Ishikawa (cell line): Measurements from ENCODE around the gene CAMKK1.

Experiments used
- CEBPB ChIP-seq: IDR thresholded peaks from 2 replicates; pipeline ENCODE4 v1.6.1; 2012
- CREB1 ChIP-seq: IDR thresholded peaks from 2 replicates; pipeline ENCODE4 v1.6.1; 2012; ENCODE audit warnings: low read depth
- EGR1 ChIP-seq: IDR thresholded peaks from 2 replicates; pipeline ENCODE4 v1.6.1; 2012
- EP300 ChIP-seq: IDR thresholded peaks from 2 replicates; pipeline ENCODE4 v1.6.1; 2012; ENCODE audit warnings: borderline replicate concordance
- FOXM1 ChIP-seq: IDR thresholded peaks from 2 replicates; pipeline ENCODE4 v1.6.1; 2012; ENCODE audit warnings: low read depth, borderline replicate concordance
- MAX ChIP-seq: IDR thresholded peaks from 2 replicates; pipeline ENCODE4 v1.6.1; 2012
- NFIC ChIP-seq: IDR thresholded peaks from 2 replicates; pipeline ENCODE4 v1.6.1; 2012
- RAD21 ChIP-seq: IDR thresholded peaks from 2 replicates; pipeline ENCODE4 v1.6.1; 2012; ENCODE audit warnings: low read depth
- TAF1 ChIP-seq: IDR thresholded peaks from 2 replicates; pipeline ENCODE4 v1.6.1; 2012; ENCODE audit warnings: low read depth, mild to moderate bottlenecking
- TCF12 ChIP-seq: IDR thresholded peaks from 2 replicates; pipeline ENCODE4 v1.6.1; 2012; ENCODE audit warnings: low read depth
- TEAD4 ChIP-seq: IDR thresholded peaks from 2 replicates; pipeline ENCODE4 v1.6.1; 2012
- YY1 ChIP-seq: IDR thresholded peaks from 2 replicates; pipeline ENCODE4 v1.6.1; 2012; ENCODE audit warnings: low read depth
- ZBTB7A ChIP-seq: IDR thresholded peaks from 2 replicates; pipeline ENCODE4 v1.6.1; 2012; ENCODE audit warnings: low read depth
- TF ChIP-seq, protein P1 (sequence below): IDR thresholded peaks from 2 replicates; pipeline ENCODE4 v1.6.1; 2012
- TF ChIP-seq, protein P2 (sequence below): IDR thresholded peaks from 2 replicates; pipeline ENCODE4 v1.6.1; 2012; ENCODE audit warnings: low read depth, mild to moderate bottlenecking

The CAMKK1 gene

GRCh38 chr17:3860939-3861700 lies 31.7 kb downstream of the CAMKK1 start:
- TF ChIP-seq RAD21 (no peak), TCF12 (no peak), FOXM1 (no peak), NFIC (no peak), YY1 (no peak), EP300 (no peak), CEBPB (no peak), EGR1 (no peak), CREB1 (no peak)

DNA sequence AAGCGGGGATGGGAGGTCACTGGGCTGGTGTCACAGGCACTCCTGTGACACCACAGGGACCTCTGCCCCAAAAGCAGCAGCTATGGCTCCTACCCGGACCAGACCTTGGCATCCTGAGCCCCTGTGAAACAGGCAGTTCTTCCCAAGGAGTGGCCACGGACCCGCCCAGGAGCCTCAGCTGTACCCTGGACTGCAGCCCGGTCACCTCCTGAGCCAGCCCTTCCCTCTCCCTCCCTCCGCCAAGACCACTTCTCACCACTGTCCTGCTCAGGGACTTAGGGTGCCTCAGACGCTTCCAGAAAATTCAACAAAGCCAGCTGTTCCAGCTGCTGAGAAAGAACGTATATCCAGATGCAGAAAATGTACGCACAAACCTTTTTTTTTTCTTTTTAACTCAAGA lies 32.9 kb downstream of the CAMKK1 start:
- TF ChIP-seq YY1 (no peak), TEAD4 (no peak)

DNA sequence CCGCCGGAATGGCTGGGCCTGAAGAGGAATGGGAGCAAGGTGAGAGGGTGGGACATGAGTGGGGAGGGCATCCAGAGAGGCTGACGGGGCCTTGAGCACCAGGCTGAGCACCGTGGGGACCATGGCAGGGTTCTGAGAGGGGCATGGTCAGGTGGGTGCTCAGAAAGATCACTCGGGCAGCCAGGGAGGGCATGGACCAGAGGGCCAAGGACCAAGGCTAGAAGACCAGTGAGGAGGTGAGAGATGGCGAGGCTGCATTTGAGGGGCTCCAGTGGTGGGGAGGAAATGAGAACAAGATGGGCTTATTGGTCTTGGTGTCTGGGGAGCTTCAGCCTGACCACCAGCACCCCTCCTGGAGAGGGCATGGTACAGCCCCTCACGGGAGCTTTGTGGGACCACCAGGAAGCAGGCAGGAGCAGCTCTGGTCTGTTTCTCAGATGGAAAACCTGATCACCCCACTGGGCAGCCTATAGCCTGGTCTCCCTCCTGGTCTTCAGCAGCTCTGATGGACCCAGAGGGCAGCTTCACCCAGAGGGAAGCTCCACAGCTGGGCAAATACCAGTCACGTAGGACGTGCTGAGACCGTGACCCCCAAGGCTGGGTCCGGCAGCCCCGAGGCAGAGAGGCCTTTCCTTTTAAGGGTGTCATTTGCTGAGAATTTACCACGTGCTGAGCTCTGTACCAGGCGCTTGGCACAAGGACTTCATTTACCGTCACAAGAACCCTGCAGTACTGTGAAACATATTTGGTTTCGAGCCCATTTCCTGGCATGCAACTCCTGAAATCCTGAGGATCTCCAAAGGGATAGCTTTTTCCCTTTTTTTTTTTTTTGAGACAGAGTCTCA lies 35.4 kb downstream of the CAMKK1 start:
- TF ChIP-seq, protein P1, sequence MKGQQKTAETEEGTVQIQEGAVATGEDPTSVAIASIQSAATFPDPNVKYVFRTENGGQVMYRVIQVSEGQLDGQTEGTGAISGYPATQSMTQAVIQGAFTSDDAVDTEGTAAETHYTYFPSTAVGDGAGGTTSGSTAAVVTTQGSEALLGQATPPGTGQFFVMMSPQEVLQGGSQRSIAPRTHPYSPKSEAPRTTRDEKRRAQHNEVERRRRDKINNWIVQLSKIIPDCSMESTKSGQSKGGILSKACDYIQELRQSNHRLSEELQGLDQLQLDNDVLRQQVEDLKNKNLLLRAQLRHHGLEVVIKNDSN, result no peak

- TF ChIP-seq TCF12, result no peak
- no peak for TF ChIP-seq EP300
- TF ChIP-seq MAX, result no peak
- no peak for TF ChIP-seq YY1
- TF ChIP-seq TEAD4, result no peak
- TF ChIP-seq FOXM1, result no peak
- TF ChIP-seq, protein P2, sequence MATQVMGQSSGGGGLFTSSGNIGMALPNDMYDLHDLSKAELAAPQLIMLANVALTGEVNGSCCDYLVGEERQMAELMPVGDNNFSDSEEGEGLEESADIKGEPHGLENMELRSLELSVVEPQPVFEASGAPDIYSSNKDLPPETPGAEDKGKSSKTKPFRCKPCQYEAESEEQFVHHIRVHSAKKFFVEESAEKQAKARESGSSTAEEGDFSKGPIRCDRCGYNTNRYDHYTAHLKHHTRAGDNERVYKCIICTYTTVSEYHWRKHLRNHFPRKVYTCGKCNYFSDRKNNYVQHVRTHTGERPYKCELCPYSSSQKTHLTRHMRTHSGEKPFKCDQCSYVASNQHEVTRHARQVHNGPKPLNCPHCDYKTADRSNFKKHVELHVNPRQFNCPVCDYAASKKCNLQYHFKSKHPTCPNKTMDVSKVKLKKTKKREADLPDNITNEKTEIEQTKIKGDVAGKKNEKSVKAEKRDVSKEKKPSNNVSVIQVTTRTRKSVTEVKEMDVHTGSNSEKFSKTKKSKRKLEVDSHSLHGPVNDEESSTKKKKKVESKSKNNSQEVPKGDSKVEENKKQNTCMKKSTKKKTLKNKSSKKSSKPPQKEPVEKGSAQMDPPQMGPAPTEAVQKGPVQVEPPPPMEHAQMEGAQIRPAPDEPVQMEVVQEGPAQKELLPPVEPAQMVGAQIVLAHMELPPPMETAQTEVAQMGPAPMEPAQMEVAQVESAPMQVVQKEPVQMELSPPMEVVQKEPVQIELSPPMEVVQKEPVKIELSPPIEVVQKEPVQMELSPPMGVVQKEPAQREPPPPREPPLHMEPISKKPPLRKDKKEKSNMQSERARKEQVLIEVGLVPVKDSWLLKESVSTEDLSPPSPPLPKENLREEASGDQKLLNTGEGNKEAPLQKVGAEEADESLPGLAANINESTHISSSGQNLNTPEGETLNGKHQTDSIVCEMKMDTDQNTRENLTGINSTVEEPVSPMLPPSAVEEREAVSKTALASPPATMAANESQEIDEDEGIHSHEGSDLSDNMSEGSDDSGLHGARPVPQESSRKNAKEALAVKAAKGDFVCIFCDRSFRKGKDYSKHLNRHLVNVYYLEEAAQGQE, result no peak
- no peak for TF ChIP-seq RAD21
- TF ChIP-seq CREB1, result no peak
- no peak for TF ChIP-seq TAF1
- TF ChIP-seq, protein P1, result no peak
- no peak for TF ChIP-seq CEBPB
Observed at GRCh38 chr17:3852561-3852960, 40.3 kb downstream of the CAMKK1 start.

DNA sequence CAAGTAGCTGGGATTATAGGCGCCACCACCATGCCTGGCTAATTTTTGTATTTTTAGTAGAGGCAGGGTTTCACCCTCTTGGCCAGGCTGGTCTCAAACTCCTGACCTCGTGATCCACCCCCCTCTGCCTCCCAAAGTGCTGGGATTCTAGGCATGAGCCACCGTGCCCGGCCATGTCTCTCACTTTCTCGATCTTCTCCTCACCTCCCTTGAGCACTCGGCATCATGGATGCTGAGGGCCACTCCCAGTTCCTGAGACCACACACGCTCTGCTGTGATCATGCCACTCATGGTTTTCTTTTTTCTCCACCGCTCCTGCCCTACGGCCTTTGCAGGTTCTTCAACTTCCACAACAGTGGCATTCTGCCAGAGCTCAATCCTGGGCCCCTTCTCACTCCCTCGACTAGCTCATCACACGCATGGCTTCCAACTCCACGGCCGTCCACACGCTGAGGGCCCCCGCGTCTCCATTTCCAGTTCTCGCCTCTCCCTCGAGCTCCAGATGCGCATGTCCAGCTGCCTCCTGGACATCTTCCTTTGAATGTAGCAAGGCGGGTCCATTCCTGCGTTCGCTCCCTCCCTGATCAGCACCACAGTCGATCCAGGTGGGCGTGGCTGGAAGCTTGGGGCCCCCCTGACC lies 41.3 kb downstream of the CAMKK1 start:
- no peak for TF ChIP-seq RAD21
- no peak for TF ChIP-seq EGR1
- TF ChIP-seq, protein P1, result no peak
- no peak for TF ChIP-seq CEBPB
- no peak for TF ChIP-seq FOXM1
- TF ChIP-seq TEAD4, result no peak
- TF ChIP-seq, protein P2, result no peak
- no peak for TF ChIP-seq ZBTB7A
- TF ChIP-seq TCF12, result no peak
- TF ChIP-seq YY1, result no peak
- no peak for TF ChIP-seq MAX
- no peak for TF ChIP-seq TAF1
- no peak for TF ChIP-seq CREB1
- no peak for TF ChIP-seq EP300
- TF ChIP-seq NFIC, result no peak
